ENCODE data around the gene CD48. TPM values are rescaled to one million over a fixed set of nuclear protein-coding genes. Genes with fewer than 3 reads are reported as not detected.

The CD48 gene
- polyA plus RNA-seq, 1 of the 3 experiments (the other 2 are of a cell fraction) = not detected

- no peak overlapping the region for H3K9ac ChIP-seq
- DNase-seq = no peak
- H3F3A ChIP-seq (replicated peaks; ENCODE audit: insufficient read depth) = no peaks in the 10 kb centered on the region
- CTCF ChIA-PET = interaction anchor here (2.4 kb wide), 1 partner anchor 10 kb away, joined by 9 read pairs; no protein-coding TSS in a partner anchor
- no peaks in the 10 kb centered on the region for H3K9me2 ChIP-seq
- H3K9me3 ChIP-seq = no peaks in the 10 kb centered on the region
- H3K27ac ChIP-seq (ENCODE audit: low read depth in 2 of 2, low read length in 1 of 2) = no peak overlapping the region
- no peaks in the 10 kb centered on the region for H3K36me3 ChIP-seq (replicated peaks in 1 of 2; ENCODE audit: control insufficient read depth in 1 of 2, insufficient read depth in 2 of 2, low read length in 1 of 2)
- H3K27me3 ChIP-seq (ENCODE audit: insufficient read depth) = peaks cover 13% of the 10 kb centered on the region; the same call in 1 of the 2 replicates
- TF ChIP-seq USF2 (IDR thresholded peaks at IDR 0.05; ENCODE audit: borderline replicate concordance, low read depth, low read length) (no peak), CTCF (IDR thresholded peaks at IDR 0.05) (no peak), NRF1 (IDR thresholded peaks at IDR 0.05; ENCODE audit: low read depth, low read length) (no peak), GABPA (IDR thresholded peaks at IDR 0.05; ENCODE audit: low read depth) (no peak), GATA2 (CRISPR knock-in tag; IDR thresholded peaks at IDR 0.05) (no peak), POLR2AphosphoS5 (IDR thresholded peaks at IDR 0.05; ENCODE audit: low read depth, low read length) (no peak), FOXM1 (IDR thresholded peaks at IDR 0.05; ENCODE audit: low read depth) (no peak)
- TF ChIP-seq, protein P1, sequence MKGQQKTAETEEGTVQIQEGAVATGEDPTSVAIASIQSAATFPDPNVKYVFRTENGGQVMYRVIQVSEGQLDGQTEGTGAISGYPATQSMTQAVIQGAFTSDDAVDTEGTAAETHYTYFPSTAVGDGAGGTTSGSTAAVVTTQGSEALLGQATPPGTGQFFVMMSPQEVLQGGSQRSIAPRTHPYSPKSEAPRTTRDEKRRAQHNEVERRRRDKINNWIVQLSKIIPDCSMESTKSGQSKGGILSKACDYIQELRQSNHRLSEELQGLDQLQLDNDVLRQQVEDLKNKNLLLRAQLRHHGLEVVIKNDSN (IDR thresholded peaks at IDR 0.05; ENCODE audit: borderline replicate concordance, low read depth) = no peak
- TF ChIP-seq, protein P2, sequence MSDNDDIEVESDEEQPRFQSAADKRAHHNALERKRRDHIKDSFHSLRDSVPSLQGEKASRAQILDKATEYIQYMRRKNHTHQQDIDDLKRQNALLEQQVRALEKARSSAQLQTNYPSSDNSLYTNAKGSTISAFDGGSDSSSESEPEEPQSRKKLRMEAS (IDR thresholded peaks at IDR 0.05; ENCODE audit: low read depth) = no peak
- TF ChIP-seq, protein P3, sequence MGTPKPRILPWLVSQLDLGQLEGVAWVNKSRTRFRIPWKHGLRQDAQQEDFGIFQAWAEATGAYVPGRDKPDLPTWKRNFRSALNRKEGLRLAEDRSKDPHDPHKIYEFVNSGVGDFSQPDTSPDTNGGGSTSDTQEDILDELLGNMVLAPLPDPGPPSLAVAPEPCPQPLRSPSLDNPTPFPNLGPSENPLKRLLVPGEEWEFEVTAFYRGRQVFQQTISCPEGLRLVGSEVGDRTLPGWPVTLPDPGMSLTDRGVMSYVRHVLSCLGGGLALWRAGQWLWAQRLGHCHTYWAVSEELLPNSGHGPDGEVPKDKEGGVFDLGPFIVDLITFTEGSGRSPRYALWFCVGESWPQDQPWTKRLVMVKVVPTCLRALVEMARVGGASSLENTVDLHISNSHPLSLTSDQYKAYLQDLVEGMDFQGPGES (IDR thresholded peaks at IDR 0.05; ENCODE audit: low read depth, low read length) = no peak
- POLR2A ChIA-PET = no interaction called here
- H3K4me3 ChIP-seq (ENCODE audit: low read depth in 2 of 2, low read length in 1 of 2) = no peak overlapping the region
- no peak overlapping the region for H3K4me2 ChIP-seq
- H4K20me1 ChIP-seq (ENCODE audit: insufficient read depth) = no peaks in the 10 kb centered on the region
- no peak overlapping the region for H2AFZ ChIP-seq (ENCODE audit: low read depth)
- H3K79me2 ChIP-seq (ENCODE audit: insufficient read depth) = no peaks in the 10 kb centered on the region
- H3K4me1 ChIP-seq (ENCODE audit: control insufficient read depth in 1 of 2, insufficient read depth in 2 of 2, low read depth in 1 of 2, low read length in 1 of 2) = no peaks in the 10 kb centered on the region
These were observed 26.4 kb downstream of the CD48 start for GRCh38 chr1:160685266-160685665.
